Hepatocyte (in vitro differentiated cells): ENCODE data around the gene PRR9. TPM values are rescaled to one million over a fixed set of nuclear protein-coding genes. Genes with fewer than 3 reads are reported as not detected.

Experiments used
- DNase-seq: peaks from one replicate; pipeline ENCODE4 v3.0.0-alpha.2; 2016; ENCODE audit warnings: low spot score
- H2AFZ ChIP-seq: fragments of 200-600 bp; sonication (generic); 2 replicates; pipeline ENCODE4 v1.6.0; 2016; ENCODE audit warnings: antibody characterized with exemption, mild to moderate bottlenecking
- H3K27ac ChIP-seq: fragments of 200-600 bp; sonication (generic); 2 replicates; pipeline ENCODE4 v1.5.1; 2016; ENCODE audit warnings: mild to moderate bottlenecking
- H3K27me3 ChIP-seq: fragments of 200-600 bp; sonication (generic); 2 replicates; pipeline ENCODE4 v1.6.1; 2016
- H3K36me3 ChIP-seq: fragments of 200-600 bp; sonication (generic); replicated peaks from 2 replicates; pipeline ENCODE4 v1.5.1; 2016; ENCODE audit warnings: low read depth; ENCODE audit not compliant: insufficient read depth
- H3K4me1 ChIP-seq: fragments of 200-600 bp; sonication (generic); 2 replicates; pipeline ENCODE4 v1.5.1; 2016; ENCODE audit warnings: mild to moderate bottlenecking, moderate library complexity; ENCODE audit not compliant: insufficient read depth
- H3K4me2 ChIP-seq: fragments of 200-600 bp; sonication (generic); 2 replicates; pipeline ENCODE4 v1.6.0; 2016
- H3K4me3 ChIP-seq: fragments of 200-600 bp; sonication (generic); 2 replicates; pipeline ENCODE4 v1.5.1; 2016; ENCODE audit warnings: mild to moderate bottlenecking
- H3K79me2 ChIP-seq: fragments of 200-600 bp; sonication (generic); 2 replicates; pipeline ENCODE4 v1.6.0; 2017; ENCODE audit warnings: mild to moderate bottlenecking
- H3K9me2 ChIP-seq: fragments of 200-600 bp; sonication (generic); replicated peaks from 2 replicates; pipeline ENCODE4 v1.6.0; 2017; ENCODE audit warnings: mild to moderate bottlenecking; ENCODE audit not compliant: insufficient read depth
- H3K9me3 ChIP-seq: fragments of 200-600 bp; sonication (generic); 2 replicates; pipeline ENCODE4 v1.5.1; 2016; ENCODE audit warnings: low read depth, mild to moderate bottlenecking
- H4K20me1 ChIP-seq: fragments of 200-600 bp; sonication (generic); 2 replicates; pipeline ENCODE4 v1.6.0; 2016; ENCODE audit warnings: mild to moderate bottlenecking; ENCODE audit not compliant: insufficient read depth, poor library complexity, severe bottlenecking
- CTCF ChIP-seq: fragments of 200-600 bp; sonication (generic); IDR thresholded peaks from 2 replicates; pipeline ENCODE4 v1.5.1; 2016; ENCODE audit warnings: antibody characterized with exemption, mild to moderate bottlenecking; ENCODE audit not compliant: poor library complexity
- EZH2 ChIP-seq: fragments of 200-600 bp; sonication (generic); IDR thresholded peaks from 2 replicates; pipeline ENCODE4 v1.6.1; 2016; ENCODE audit warnings: antibody characterized with exemption, mild to moderate bottlenecking, borderline replicate concordance
- EZH2phosphoT487 ChIP-seq: fragments of 200-600 bp; sonication (generic); IDR thresholded peaks from one replicate; pipeline ENCODE4 v1.6.1; 2018; ENCODE audit warnings: antibody characterized with exemption, mild to moderate bottlenecking, low read depth, moderate library complexity; ENCODE audit not compliant: unreplicated experiment, severe bottlenecking
- WGBS: methylation state at CpG from one replicate; pipeline ENCODE4 v1.1.6; 2016; ENCODE audit warnings: low lambda C conversion rate; ENCODE audit errors: missing lambda C conversion rate; 5-methylcytosine and 5-hydroxymethylcytosine counted together
- polyA plus RNA-seq: library from polyadenylated mRNA; unstranded; fragments of >200 nt; fragmentation: Nextera tagmentation; extraction: Ambion mirVana; gene quantifications from 2 replicates; pipeline ENCODE4 v1.2.1, GENCODE V29; 2016
- total RNA-seq: library from RNA; depleted of rRNA; stranded (reverse); fragments of >200 nt; gene quantifications from 2 replicates; pipeline ENCODE4 v1.2.3, GENCODE V29; 2014

The PRR9 gene
- total and polyA plus RNA-seq, 2 experiments from 2014 or later: not detected

- TF ChIP-seq CTCF (no peak), EZH2phosphoT487 (no peak), EZH2 (no peak)
- H3K4me2 ChIP-seq: no peak overlapping the region
- DNase-seq: no peak
- H3K27me3 ChIP-seq: no peaks in the 10 kb centered on the region
- H3K27ac ChIP-seq: no peak overlapping the region
- no peaks in the 10 kb centered on the region for H3K9me2 ChIP-seq
- H3K36me3 ChIP-seq: no peaks in the 10 kb centered on the region
- H3K9me3 ChIP-seq: no peaks in the 10 kb centered on the region
- no peaks in the 10 kb centered on the region for H3K4me1 ChIP-seq
- H2AFZ ChIP-seq: no peak overlapping the region
- H3K4me3 ChIP-seq: no peak overlapping the region
- no peaks in the 10 kb centered on the region for H3K79me2 ChIP-seq
- WGBS: 77% methylated on average over 4 of the region's 4 CpGs
- H4K20me1 ChIP-seq: no peaks in the 10 kb centered on the region
Measured at GRCh38 chr1:153245466-153245865, 28.1 kb downstream of the PRR9 start.

GRCh38 chr1:153246018-153246417 is 28.6 kb downstream of the PRR9 start:
- Histone ChIP-seq H3K79me2 (no peaks in the 10 kb centered on the region), H3K9me3 (no peaks in the 10 kb centered on the region), H3K9me2 (no peaks in the 10 kb centered on the region), H3K4me1 (no peaks in the 10 kb centered on the region), H2AFZ (no peak overlapping the region), H3K4me3 (no peak overlapping the region), H3K27me3 (no peaks in the 10 kb centered on the region), H4K20me1 (no peaks in the 10 kb centered on the region), H3K27ac (no peak overlapping the region), H3K36me3 (no peaks in the 10 kb centered on the region), H3K4me2 (no peak overlapping the region)
- no peak for DNase-seq
- TF ChIP-seq CTCF (no peak), EZH2 (no peak), EZH2phosphoT487 (no peak)
- 17% methylated on average over 1 of the region's 1 CpG for WGBS

GRCh38 chr1:153246825-153247224 is 29.4 kb downstream of the PRR9 start:
- Histone ChIP-seq H3K4me1 (no peaks in the 10 kb centered on the region), H3K36me3 (no peaks in the 10 kb centered on the region), H3K9me3 (no peaks in the 10 kb centered on the region), H3K27me3 (no peaks in the 10 kb centered on the region), H2AFZ (no peak overlapping the region), H4K20me1 (no peaks in the 10 kb centered on the region), H3K4me3 (no peak overlapping the region), H3K9me2 (no peaks in the 10 kb centered on the region), H3K27ac (no peak overlapping the region), H3K79me2 (no peaks in the 10 kb centered on the region), H3K4me2 (no peak overlapping the region)
- no peak for TF ChIP-seq EZH2phosphoT487
- TF ChIP-seq CTCF: no peak
- TF ChIP-seq EZH2: no peak
- DNase-seq: no peak
- WGBS: 41% methylated on average over 2 of the region's 2 CpGs
